HG02642 (cell line): ENCODE data around the gene CLDN4.
"Not testable (repeated sequence)": the region's sequence is repeated elsewhere in the genome, so short reads cannot be mapped to it uniquely, and the experiment has no call there.

ENCODE experiments used
- ATAC-seq: cut with Tn5 transposase; IDR thresholded peaks from one replicate; pipeline ENCODE4 v1.9.1; 2021; ENCODE audit warnings: mild to moderate bottlenecking; ENCODE audit not compliant: unreplicated experiment, poor library complexity

CLDN4 gene

GRCh38 chr7:73830681-73831583 lies at the start of gene CLDN4:
Gene CLDN4 (plus strand): TSS chr7:73830996. CDS start chr7:73831202, 206 bp downstream.
- no peak for ATAC-seq

- no peak for ATAC-seq
Measured at GRCh38 chr7:73786588-73786987, 44.2 kb upstream of the CLDN4 start.

GRCh38 chr7:73787786-73788048 lies 43.1 kb upstream of the CLDN4 start:
- not testable (repeated sequence) for ATAC-seq

- ATAC-seq: no peak
Measured at GRCh38 chr7:73789051-73789450, 41.7 kb upstream of the CLDN4 start.

- ATAC-seq: not testable (repeated sequence)
Measured at GRCh38 chr7:73791170-73791690, 39.6 kb upstream of the CLDN4 start.

GRCh38 chr7:73795188-73795587 lies 35.6 kb upstream of the CLDN4 start:
- ATAC-seq: not testable (repeated sequence)

GRCh38 chr7:73796656-73797055 lies 34.1 kb upstream of the CLDN4 start:
- not testable (repeated sequence) for ATAC-seq

- ATAC-seq: not testable (repeated sequence)
Measured at GRCh38 chr7:73797176-73797575, 33.6 kb upstream of the CLDN4 start.

GRCh38 chr7:73799282-73800141 lies 31.3 kb upstream of the CLDN4 start:
- no peak for ATAC-seq

GRCh38 chr7:73801577-73801976 lies 29.2 kb upstream of the CLDN4 start:
- no peak for ATAC-seq

GRCh38 chr7:73802459-73802858 lies 28.3 kb upstream of the CLDN4 start:
- no peak for ATAC-seq

- ATAC-seq: no peak
Measured at GRCh38 chr7:73809467-73809951, 21.3 kb upstream of the CLDN4 start.

GRCh38 chr7:73810998-73811360 lies 19.8 kb upstream of the CLDN4 start:
- ATAC-seq: no peak

GRCh38 chr7:73811760-73812168 lies 19.0 kb upstream of the CLDN4 start:
- ATAC-seq: peak; percentile 64

GRCh38 chr7:73812996-73813395 lies 17.8 kb upstream of the CLDN4 start:
- ATAC-seq: no peak

GRCh38 chr7:73815436-73815835 lies 15.4 kb upstream of the CLDN4 start:
- ATAC-seq: no peak

- no peak for ATAC-seq
Measured at GRCh38 chr7:73817121-73817520, 13.7 kb upstream of the CLDN4 start.

GRCh38 chr7:73820013-73820412 lies 10.8 kb upstream of the CLDN4 start:
- ATAC-seq: no peak

GRCh38 chr7:73821597-73822285 lies 9.1 kb upstream of the CLDN4 start:
- ATAC-seq: not testable (repeated sequence)
